ENCODE results near the gene GNAQ.

GNAQ gene

GRCh38 chr9:77805810-77806209 lies 225.8 kb downstream of the GNAQ start:
- H3K79me2 ChIP-seq (ENCODE audit: control insufficient read depth, low read length) = no peaks in the 10 kb centered on the region
- no peaks in the 10 kb centered on the region for H3F3A ChIP-seq (ENCODE audit: control insufficient read depth, insufficient read depth)
- H3K9me3 ChIP-seq (ENCODE audit: control insufficient read depth, insufficient read depth, low read length) = no peaks in the 10 kb centered on the region
- no peaks in the 10 kb centered on the region for H3K4me1 ChIP-seq (ENCODE audit: control insufficient read depth, low read length)
- H3K4me2 ChIP-seq (ENCODE audit: low read length) = no peak overlapping the region
- H3K36me3 ChIP-seq (ENCODE audit: control insufficient read depth, low read length) = no peaks in the 10 kb centered on the region
- H3K9me2 ChIP-seq (replicated peaks; ENCODE audit: control insufficient read depth, low read length) = no peaks in the 10 kb centered on the region
- H4K20me1 ChIP-seq (ENCODE audit: control insufficient read depth, insufficient read depth, low read depth, low read length) = no peaks in the 10 kb centered on the region
- TF ChIP-seq EZH2phosphoT487 (IDR thresholded peaks at IDR 0.05; ENCODE audit: borderline replicate concordance, low read length) (no peak), CTCF (IDR thresholded peaks at IDR 0.05; ENCODE audit: low read depth, low read length, poor library complexity, severe bottlenecking) (no peak)
- H3K27ac ChIP-seq (ENCODE audit: low read depth, low read length) = no peak overlapping the region
- H3K27me3 ChIP-seq (ENCODE audit: control insufficient read depth, low read length) = no peaks in the 10 kb centered on the region
- no peak overlapping the region for H3K4me3 ChIP-seq (ENCODE audit: low read length)

GRCh38 chr9:77803423-77803822 lies 228.2 kb downstream of the GNAQ start:
- no peaks in the 10 kb centered on the region for H3K9me3 ChIP-seq (ENCODE audit: control insufficient read depth, insufficient read depth, low read length)
- H3F3A ChIP-seq (ENCODE audit: control insufficient read depth, insufficient read depth) = no peaks in the 10 kb centered on the region
- no peaks in the 10 kb centered on the region for H3K9me2 ChIP-seq (replicated peaks; ENCODE audit: control insufficient read depth, low read length)
- no peak overlapping the region for H3K27ac ChIP-seq (ENCODE audit: low read depth, low read length)
- no peaks in the 10 kb centered on the region for H3K36me3 ChIP-seq (ENCODE audit: control insufficient read depth, low read length)
- H3K27me3 ChIP-seq (ENCODE audit: control insufficient read depth, low read length) = no peaks in the 10 kb centered on the region
- TF ChIP-seq EZH2phosphoT487 (IDR thresholded peaks at IDR 0.05; ENCODE audit: borderline replicate concordance, low read length) (no peak), CTCF (IDR thresholded peaks at IDR 0.05; ENCODE audit: low read depth, low read length, poor library complexity, severe bottlenecking) (no peak)
- no peak overlapping the region for H3K4me2 ChIP-seq (ENCODE audit: low read length)
- no peaks in the 10 kb centered on the region for H3K79me2 ChIP-seq (ENCODE audit: control insufficient read depth, low read length)
- no peaks in the 10 kb centered on the region for H3K4me1 ChIP-seq (ENCODE audit: control insufficient read depth, low read length)
- no peak overlapping the region for H3K4me3 ChIP-seq (ENCODE audit: low read length)
- H4K20me1 ChIP-seq (ENCODE audit: control insufficient read depth, insufficient read depth, low read depth, low read length) = no peaks in the 10 kb centered on the region

GRCh38 chr9:77802515-77803293 lies 228.9 kb downstream of the GNAQ start:
- Histone ChIP-seq H3K9me2 (replicated peaks; ENCODE audit: control insufficient read depth, low read length) (no peaks in the 10 kb centered on the region), H3K4me2 (ENCODE audit: low read length) (no peak overlapping the region), H3K79me2 (ENCODE audit: control insufficient read depth, low read length) (no peaks in the 10 kb centered on the region), H3K27me3 (ENCODE audit: control insufficient read depth, low read length) (no peaks in the 10 kb centered on the region), H3F3A (ENCODE audit: control insufficient read depth, insufficient read depth) (no peaks in the 10 kb centered on the region), H3K27ac (ENCODE audit: low read depth, low read length) (no peak overlapping the region), H4K20me1 (ENCODE audit: control insufficient read depth, insufficient read depth, low read depth, low read length) (no peaks in the 10 kb centered on the region), H3K4me3 (ENCODE audit: low read length) (no peak overlapping the region), H3K4me1 (ENCODE audit: control insufficient read depth, low read length) (no peaks in the 10 kb centered on the region), H3K9me3 (ENCODE audit: control insufficient read depth, insufficient read depth, low read length) (no peaks in the 10 kb centered on the region), H3K36me3 (ENCODE audit: control insufficient read depth, low read length) (no peaks in the 10 kb centered on the region)
- TF ChIP-seq CTCF (IDR thresholded peaks at IDR 0.05; ENCODE audit: low read depth, low read length, poor library complexity, severe bottlenecking) = no peak
- TF ChIP-seq EZH2phosphoT487 (IDR thresholded peaks at IDR 0.05; ENCODE audit: borderline replicate concordance, low read length) = no peak

All from DOHH2 (cell line).